Measurements from ENCODE around the gene LRWD1.

DNA sequence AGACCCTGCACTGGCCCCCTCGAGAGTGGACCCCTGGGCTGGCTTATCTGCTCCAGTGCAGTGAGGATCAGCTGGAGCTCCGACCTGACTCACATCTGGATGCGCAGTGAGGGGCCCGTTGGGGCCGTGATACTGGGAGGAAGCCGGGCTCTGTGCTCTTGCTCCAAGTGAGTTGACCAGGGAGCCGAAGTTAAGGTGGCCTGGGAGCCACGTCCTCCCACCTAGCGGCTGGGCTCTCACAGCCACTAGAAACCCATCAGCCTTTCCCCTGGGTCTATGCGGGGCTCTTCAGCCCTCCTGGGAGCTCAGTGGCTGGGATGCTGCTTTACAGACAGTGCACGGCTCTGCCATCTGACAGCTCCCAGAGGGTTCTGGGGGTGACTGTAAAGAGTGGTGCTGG lies 9.2 kb upstream of the LRWD1 start:
- TF ChIP-seq POLR2AphosphoS5 (IDR thresholded peaks at IDR 0.05) = no peak
- TF ChIP-seq CTCF (IDR thresholded peaks at IDR 0.05) = no peak
- TF ChIP-seq POLR2A (IDR thresholded peaks at IDR 0.05) = no peak

Data from prostate gland (tissue), 2 donors.